DOHH2 (cell line): ENCODE data around the gene ABCA3.

Source experiments
- H3F3A ChIP-seq: fragments of 200-600 bp; sonication (generic), shearing (Covaris generic); 2 replicates; pipeline ENCODE4 v1.6.0; 2016; ENCODE audit warnings: antibody characterized with exemption, mild to moderate bottlenecking; ENCODE audit not compliant: control insufficient read depth, insufficient read depth
- H3K27ac ChIP-seq: fragments of 200-600 bp; sonication (generic); 2 replicates; pipeline ENCODE4 v1.5.1; 2014; ENCODE audit warnings: low read depth, mild to moderate bottlenecking, low read length, moderate library complexity
- H3K27me3 ChIP-seq: fragments of 200-600 bp; sonication (generic); 2 replicates; pipeline ENCODE4 v1.6.1; 2014; ENCODE audit warnings: mild to moderate bottlenecking, low read length, mixed read lengths; ENCODE audit not compliant: control insufficient read depth
- H3K36me3 ChIP-seq: fragments of 200-600 bp; sonication (generic); 2 replicates; pipeline ENCODE4 v1.6.1; 2014; ENCODE audit warnings: mild to moderate bottlenecking, low read length, moderate library complexity, mixed read lengths; ENCODE audit not compliant: control insufficient read depth
- H3K4me1 ChIP-seq: fragments of 200-600 bp; sonication (generic); 2 replicates; pipeline ENCODE4 v1.6.1; 2014; ENCODE audit warnings: mild to moderate bottlenecking, low read length, mixed read lengths; ENCODE audit not compliant: control insufficient read depth
- H3K4me2 ChIP-seq: fragments of 200-600 bp; sonication (generic); 2 replicates; pipeline ENCODE4 v1.6.0; 2014; ENCODE audit warnings: mild to moderate bottlenecking, low read length, moderate library complexity
- H3K4me3 ChIP-seq: fragments of 200-600 bp; sonication (generic); 2 replicates; pipeline ENCODE4 v1.5.1; 2014; ENCODE audit warnings: mild to moderate bottlenecking, low read length, mixed read lengths
- H3K79me2 ChIP-seq: fragments of 200-600 bp; sonication (generic); 2 replicates; pipeline ENCODE4 v1.6.1; 2014; ENCODE audit warnings: mild to moderate bottlenecking, low read length, mixed read lengths; ENCODE audit not compliant: control insufficient read depth
- H3K9me2 ChIP-seq: fragments of 200-600 bp; sonication (generic); replicated peaks from 2 replicates; pipeline ENCODE4 v1.6.1; 2014; ENCODE audit warnings: mild to moderate bottlenecking, low read length, mixed read lengths; ENCODE audit not compliant: control insufficient read depth
- H3K9me3 ChIP-seq: fragments of 200-600 bp; sonication (generic); 2 replicates; pipeline ENCODE4 v1.6.1; 2014; ENCODE audit warnings: antibody characterized with exemption, low read length, mixed read lengths; ENCODE audit not compliant: control insufficient read depth, insufficient read depth
- H4K20me1 ChIP-seq: fragments of 200-600 bp; sonication (generic); 2 replicates; pipeline ENCODE4 v1.6.0; 2014; ENCODE audit warnings: low read depth, mild to moderate bottlenecking, antibody characterized with exemption, low read length, moderate library complexity; ENCODE audit not compliant: control insufficient read depth, insufficient read depth
- EZH2phosphoT487 ChIP-seq: fragments of 200-600 bp; sonication (generic); IDR thresholded peaks from 2 replicates; pipeline ENCODE4 v1.6.1; 2017; ENCODE audit warnings: borderline replicate concordance, mild to moderate bottlenecking, antibody characterized with exemption, low read length, moderate library complexity, mixed read lengths
- TF ChIP-seq, protein P1 (sequence below): fragments of 200-600 bp; sonication (generic); IDR thresholded peaks from one replicate; pipeline ENCODE4 v1.5.1; 2014; ENCODE audit warnings: antibody characterized with exemption, mild to moderate bottlenecking, low read depth, low read length; ENCODE audit not compliant: poor library complexity, severe bottlenecking

ABCA3 gene

DNA sequence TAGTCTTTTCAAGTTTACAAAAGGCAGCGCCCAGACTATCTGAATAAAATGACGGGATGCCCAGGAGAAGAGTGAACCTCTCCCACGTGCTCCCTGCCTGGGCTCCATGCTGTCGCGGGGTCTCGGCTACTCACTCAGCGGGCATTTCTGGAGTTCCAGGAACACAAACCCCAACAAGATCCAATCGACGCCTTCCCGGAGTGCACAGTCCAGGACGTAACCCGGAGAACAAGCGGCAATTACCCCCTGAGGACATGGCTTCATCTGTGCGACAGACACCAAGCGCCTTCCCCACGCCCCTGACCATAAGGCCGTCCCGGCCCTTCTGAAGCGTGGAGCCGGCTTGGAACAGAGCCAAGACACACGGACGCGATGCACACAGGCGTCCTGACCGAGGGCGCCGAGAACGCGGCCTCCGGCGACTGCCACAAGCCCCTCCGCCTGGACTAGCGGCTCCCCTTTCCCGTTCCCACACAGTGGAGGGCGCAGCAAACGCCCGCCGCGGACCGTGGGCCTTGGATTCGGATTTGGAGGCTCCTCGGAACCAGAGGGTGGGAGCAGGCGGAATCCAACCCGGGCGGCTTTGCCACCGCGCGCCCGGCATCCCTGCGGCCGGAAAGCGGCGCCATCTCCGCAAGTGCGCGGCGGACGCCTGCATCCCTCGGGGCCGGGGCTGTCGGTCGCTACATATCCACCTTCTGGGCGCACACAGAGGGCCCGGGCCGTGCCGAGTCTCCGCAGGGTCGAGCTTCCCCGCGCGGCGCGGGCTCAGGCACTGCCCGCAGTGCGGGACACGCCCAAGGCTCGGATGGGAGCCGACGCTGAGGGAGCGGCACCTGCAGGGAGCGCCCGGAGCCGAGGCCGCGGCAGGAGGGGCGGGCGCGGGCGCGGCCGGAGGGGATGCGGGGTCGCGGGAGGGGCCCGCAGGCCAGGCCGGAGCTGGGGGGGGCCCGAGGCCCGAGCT is 725 bp downstream of the ABCA3 start:
- H3K27me3 ChIP-seq, result peaks cover 33% of the 10 kb centered on the region
- peaks cover 5% of the 10 kb centered on the region; the same call in 1 of the 2 replicates for H3F3A ChIP-seq
- H3K9me3 ChIP-seq, result no peaks in the 10 kb centered on the region
- H3K79me2 ChIP-seq, result no peaks in the 10 kb centered on the region
- H3K27ac ChIP-seq, result no peak overlapping the region
- H3K36me3 ChIP-seq, result no peaks in the 10 kb centered on the region
- H3K4me1 ChIP-seq, result peaks cover 13% of the 10 kb centered on the region
- TF ChIP-seq, protein P1, sequence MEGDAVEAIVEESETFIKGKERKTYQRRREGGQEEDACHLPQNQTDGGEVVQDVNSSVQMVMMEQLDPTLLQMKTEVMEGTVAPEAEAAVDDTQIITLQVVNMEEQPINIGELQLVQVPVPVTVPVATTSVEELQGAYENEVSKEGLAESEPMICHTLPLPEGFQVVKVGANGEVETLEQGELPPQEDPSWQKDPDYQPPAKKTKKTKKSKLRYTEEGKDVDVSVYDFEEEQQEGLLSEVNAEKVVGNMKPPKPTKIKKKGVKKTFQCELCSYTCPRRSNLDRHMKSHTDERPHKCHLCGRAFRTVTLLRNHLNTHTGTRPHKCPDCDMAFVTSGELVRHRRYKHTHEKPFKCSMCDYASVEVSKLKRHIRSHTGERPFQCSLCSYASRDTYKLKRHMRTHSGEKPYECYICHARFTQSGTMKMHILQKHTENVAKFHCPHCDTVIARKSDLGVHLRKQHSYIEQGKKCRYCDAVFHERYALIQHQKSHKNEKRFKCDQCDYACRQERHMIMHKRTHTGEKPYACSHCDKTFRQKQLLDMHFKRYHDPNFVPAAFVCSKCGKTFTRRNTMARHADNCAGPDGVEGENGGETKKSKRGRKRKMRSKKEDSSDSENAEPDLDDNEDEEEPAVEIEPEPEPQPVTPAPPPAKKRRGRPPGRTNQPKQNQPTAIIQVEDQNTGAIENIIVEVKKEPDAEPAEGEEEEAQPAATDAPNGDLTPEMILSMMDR, result peak; percentile 44
- peak; percentile 84; the same call in 1 of the 2 replicates for TF ChIP-seq EZH2phosphoT487
- no peaks in the 10 kb centered on the region for H3K9me2 ChIP-seq
- H4K20me1 ChIP-seq, result no peaks in the 10 kb centered on the region
- peak overlapping the region; percentile 83 for H3K4me3 ChIP-seq
- peak overlapping the region; percentile 94 for H3K4me2 ChIP-seq

DNA sequence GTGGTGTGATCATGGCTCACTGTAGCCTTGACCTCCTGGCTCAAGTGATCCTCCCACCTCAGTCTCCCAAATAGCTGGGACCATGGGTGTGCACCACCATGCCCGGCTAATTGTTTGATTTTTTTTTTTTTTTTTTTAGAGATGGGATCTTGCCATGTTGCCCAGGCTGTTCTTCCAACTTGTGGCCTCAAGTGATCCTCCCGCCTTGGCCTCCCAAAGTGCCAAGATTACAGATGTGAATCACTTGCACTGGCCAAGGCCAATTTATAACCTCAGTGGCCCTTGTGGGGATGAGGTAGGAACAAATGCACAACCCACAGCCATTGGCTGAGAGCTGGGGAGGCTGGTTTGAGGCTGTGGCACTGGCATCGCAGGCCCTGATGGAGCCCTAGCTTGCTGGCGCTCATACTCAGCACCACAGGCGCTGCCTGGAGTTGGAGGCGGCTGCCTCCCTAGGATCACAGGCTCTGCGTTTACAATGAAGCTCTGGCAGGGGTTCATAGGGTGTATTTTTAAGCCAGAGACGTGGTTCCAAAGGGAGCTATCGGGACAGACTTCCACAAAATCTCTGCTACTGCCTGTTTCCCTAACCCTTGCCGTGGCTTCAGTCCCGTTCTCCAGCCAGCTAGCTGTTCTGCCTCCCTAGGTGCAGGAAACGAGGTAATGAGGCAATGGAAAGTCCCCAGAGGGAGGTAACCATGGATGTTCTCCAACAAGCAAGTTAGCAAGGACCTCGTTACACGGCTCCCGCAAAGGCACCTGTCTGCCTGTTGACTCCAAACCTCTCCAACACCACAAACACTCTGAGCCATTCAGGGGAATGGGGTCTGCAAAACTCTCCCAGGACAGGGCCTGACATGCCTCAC is 2.9 kb downstream of the ABCA3 start:
- Histone ChIP-seq H3K9me3 (no peaks in the 10 kb centered on the region), H4K20me1 (no peaks in the 10 kb centered on the region), H3K4me2 (no peak overlapping the region), H3K27ac (no peak overlapping the region), H3K79me2 (no peaks in the 10 kb centered on the region), H3F3A (peaks cover 5% of the 10 kb centered on the region; the same call in 1 of the 2 replicates), H3K36me3 (no peaks in the 10 kb centered on the region), H3K27me3 (peaks cover 17% of the 10 kb centered on the region), H3K4me1 (peaks cover 13% of the 10 kb centered on the region), H3K9me2 (no peaks in the 10 kb centered on the region), H3K4me3 (no peak overlapping the region)
- no peak for TF ChIP-seq EZH2phosphoT487
- TF ChIP-seq, protein P1, result no peak

DNA sequence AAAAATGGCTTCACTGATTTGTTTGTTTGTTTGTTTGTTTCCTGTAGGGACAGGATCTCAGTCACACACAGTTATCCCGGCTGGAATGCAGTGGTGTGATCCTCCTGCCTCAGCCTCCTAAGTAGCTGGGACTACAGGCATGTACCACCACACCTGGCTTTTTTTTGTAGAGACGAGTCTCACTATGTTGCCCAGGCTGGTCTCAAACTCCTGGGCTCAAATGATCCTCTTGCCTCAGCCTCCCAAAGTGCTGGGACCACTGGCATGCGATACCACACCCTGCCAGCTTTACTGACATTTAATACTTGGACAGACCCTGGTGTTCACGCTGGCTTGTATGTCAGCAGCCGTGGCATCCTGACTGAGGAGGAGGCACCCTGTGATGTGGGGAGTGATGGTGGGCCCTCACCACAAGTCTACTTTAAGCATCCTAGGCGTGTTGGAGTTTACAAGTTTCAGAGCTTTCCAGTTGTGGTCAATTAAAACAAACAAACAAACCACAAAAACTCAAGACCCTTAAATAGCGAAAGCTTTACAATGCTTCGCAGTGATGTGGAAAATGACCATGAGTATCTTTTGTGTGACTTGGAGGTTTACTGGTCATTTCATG is 5.1 kb downstream of the ABCA3 start:
- Histone ChIP-seq H3K36me3 (no peaks in the 10 kb centered on the region), H3K27ac (no peak overlapping the region), H3K4me2 (no peak overlapping the region), H4K20me1 (no peaks in the 10 kb centered on the region), H3K27me3 (peaks cover 17% of the 10 kb centered on the region), H3K4me3 (no peak overlapping the region), H3K9me3 (no peaks in the 10 kb centered on the region), H3K9me2 (no peaks in the 10 kb centered on the region), H3F3A (0 out of 2 replicates have a peak, but pooled peaks cover 5% of the 10 kb centered on the region), H3K79me2 (no peaks in the 10 kb centered on the region), H3K4me1 (peaks cover 9% of the 10 kb centered on the region)
- TF ChIP-seq, protein P1, result no peak
- TF ChIP-seq EZH2phosphoT487, result no peak
